ENCODE data around the gene ACY1.
A peak's percentile ranks its signal among the peaks of the same experiment; 100 is the strongest.

Gene ACY1

DNA sequence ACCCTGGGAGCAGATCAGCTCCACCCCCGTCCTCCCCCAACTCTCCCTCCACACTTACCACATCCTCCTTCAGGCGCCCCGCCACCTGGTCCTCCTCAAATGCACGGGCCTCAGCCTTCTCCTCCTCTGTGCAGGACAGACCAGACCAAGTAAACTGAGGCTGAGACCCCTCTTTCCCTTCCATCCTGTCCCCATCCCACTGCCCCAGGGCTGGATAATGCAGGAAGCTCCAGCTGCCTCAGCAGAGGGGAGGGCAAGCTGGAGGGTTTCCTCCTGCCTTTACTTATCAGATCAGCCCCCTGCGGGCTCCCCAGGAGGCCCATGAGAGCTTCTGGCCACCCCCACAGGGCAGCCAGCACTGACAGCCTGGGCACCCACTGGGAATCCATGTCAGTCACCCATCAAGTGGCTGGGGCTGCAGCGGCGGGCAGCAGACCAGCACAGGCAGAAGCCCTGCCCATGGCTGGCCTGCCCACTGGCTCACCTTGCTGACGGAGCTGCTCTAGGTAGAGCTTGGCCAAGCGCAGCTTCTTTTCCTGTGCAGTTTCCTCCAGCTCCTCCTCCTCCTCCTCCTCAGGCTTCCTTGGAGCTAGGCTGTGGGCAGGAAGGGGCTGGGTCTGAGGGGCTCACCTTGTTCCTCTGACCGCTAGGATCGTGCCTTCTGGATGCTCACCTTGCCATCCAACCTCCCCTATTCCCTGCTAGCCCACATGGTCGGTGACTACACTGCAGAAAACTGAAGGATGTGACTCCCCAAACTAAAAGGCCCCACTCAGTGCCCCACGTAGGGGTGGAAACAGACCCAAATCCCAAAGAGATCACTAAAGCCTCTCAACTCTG, 45.5 kb upstream of the ACY1 start:
- Mint-ChIP-seq H3K9me3 (no peaks in the 10 kb centered on the region), H3K4me3 (no peak overlapping the region), H3K27me3 (ENCODE audit: low read depth, poor library complexity) (peaks cover 3% of the 10 kb centered on the region), H3K4me1 (peaks cover 30% of the 10 kb centered on the region), H3K36me3 (ENCODE audit: low read depth) (peaks cover 28% of the 10 kb centered on the region), H3K27ac (peak overlapping the region; percentile 36)
- no peak for DNase-seq
- TF ChIP-seq, protein P1, sequence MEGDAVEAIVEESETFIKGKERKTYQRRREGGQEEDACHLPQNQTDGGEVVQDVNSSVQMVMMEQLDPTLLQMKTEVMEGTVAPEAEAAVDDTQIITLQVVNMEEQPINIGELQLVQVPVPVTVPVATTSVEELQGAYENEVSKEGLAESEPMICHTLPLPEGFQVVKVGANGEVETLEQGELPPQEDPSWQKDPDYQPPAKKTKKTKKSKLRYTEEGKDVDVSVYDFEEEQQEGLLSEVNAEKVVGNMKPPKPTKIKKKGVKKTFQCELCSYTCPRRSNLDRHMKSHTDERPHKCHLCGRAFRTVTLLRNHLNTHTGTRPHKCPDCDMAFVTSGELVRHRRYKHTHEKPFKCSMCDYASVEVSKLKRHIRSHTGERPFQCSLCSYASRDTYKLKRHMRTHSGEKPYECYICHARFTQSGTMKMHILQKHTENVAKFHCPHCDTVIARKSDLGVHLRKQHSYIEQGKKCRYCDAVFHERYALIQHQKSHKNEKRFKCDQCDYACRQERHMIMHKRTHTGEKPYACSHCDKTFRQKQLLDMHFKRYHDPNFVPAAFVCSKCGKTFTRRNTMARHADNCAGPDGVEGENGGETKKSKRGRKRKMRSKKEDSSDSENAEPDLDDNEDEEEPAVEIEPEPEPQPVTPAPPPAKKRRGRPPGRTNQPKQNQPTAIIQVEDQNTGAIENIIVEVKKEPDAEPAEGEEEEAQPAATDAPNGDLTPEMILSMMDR (IDR thresholded peaks at IDR 0.05): no peak

GRCh38 chr3:51938780-51939425, 44.4 kb upstream of the ACY1 start:
- Mint-ChIP-seq H3K27ac (no peak overlapping the region), H3K4me3 (peak overlapping the region; percentile 31), H3K36me3 (ENCODE audit: low read depth) (peaks cover 24% of the 10 kb centered on the region), H3K27me3 (ENCODE audit: low read depth, poor library complexity) (peaks cover 3% of the 10 kb centered on the region), H3K9me3 (no peaks in the 10 kb centered on the region), H3K4me1 (peaks cover 38% of the 10 kb centered on the region)
- DNase-seq: no peak
- TF ChIP-seq, protein P1 (IDR thresholded peaks at IDR 0.05): no peak

- TF ChIP-seq, protein P1 (IDR thresholded peaks at IDR 0.05): no peak
- Mint-ChIP-seq H3K27ac (peak overlapping the region; percentile 41), H3K36me3 (ENCODE audit: low read depth) (peaks cover 17% of the 10 kb centered on the region), H3K4me3 (peak overlapping the region; percentile 92), H3K4me1 (peaks cover 42% of the 10 kb centered on the region), H3K9me3 (no peaks in the 10 kb centered on the region), H3K27me3 (ENCODE audit: low read depth, poor library complexity) (peaks cover 3% of the 10 kb centered on the region)
- DNase-seq: no peak
These were observed 42.5 kb upstream of the ACY1 start for GRCh38 chr3:51940648-51941462.

GRCh38 chr3:51941463-51941797, 41.9 kb upstream of the ACY1 start:
- H3K27ac Mint-ChIP-seq: peak overlapping the region; percentile 41
- H3K27me3 Mint-ChIP-seq (ENCODE audit: low read depth, poor library complexity): peaks cover 3% of the 10 kb centered on the region
- no peak for DNase-seq
- peak overlapping the region; percentile 92 for H3K4me3 Mint-ChIP-seq
- H3K4me1 Mint-ChIP-seq: peaks cover 42% of the 10 kb centered on the region
- peaks cover 17% of the 10 kb centered on the region for H3K36me3 Mint-ChIP-seq (ENCODE audit: low read depth)
- H3K9me3 Mint-ChIP-seq: no peaks in the 10 kb centered on the region
- TF ChIP-seq, protein P1 (IDR thresholded peaks at IDR 0.05): no peak

GRCh38 chr3:51941798-51942602, 41.3 kb upstream of the ACY1 start, which contains the start of the genes PARP3 and RRP9:
Gene PARP3, plus strand, starts transcription at chr3:51942363. Its CDS starts 993 bp downstream, at chr3:51943356.
Gene RRP9, minus strand, starts transcription at chr3:51941904. Its CDS starts 37 bp downstream, at chr3:51941867.
- Mint-ChIP-seq H3K4me3 (peak within 1 kb of the TSS; percentile 92), H3K36me3 (ENCODE audit: low read depth) (peaks cover 12% of the 10 kb centered on the region), H3K27ac (peak within 1 kb of the TSS; percentile 41), H3K4me1 (peaks cover 47% of the 10 kb centered on the region), H3K9me3 (no peaks in the 10 kb centered on the region), H3K27me3 (ENCODE audit: low read depth, poor library complexity) (peaks cover 3% of the 10 kb centered on the region)
- TF ChIP-seq, protein P1 (IDR thresholded peaks at IDR 0.05): peak; percentile 99
- peak; percentile 100 for DNase-seq

Measured in nephron progenitor cell (in vitro differentiated cells).